ENCODE measurements around the gene CDS2. TPM values are rescaled to one million over a fixed set of nuclear protein-coding genes. Genes with fewer than 3 reads are reported as not detected.

CDS2 gene
- total RNA-seq, 4 donors from 2014 or later = 34.0 to 55.4 (median 40.9) TPM

GRCh38 chr20:5189917-5190316 is 63.1 kb downstream of the CDS2 start:
- no peak for TF ChIP-seq CTCF (IDR thresholded peaks at IDR 0.05)
- TF ChIP-seq POLR2A (IDR thresholded peaks at IDR 0.05) = no peak
- no peak overlapping the region for H3K27ac ChIP-seq

GRCh38 chr20:5190444-5190843 is 63.6 kb downstream of the CDS2 start:
- H3K4me3 ChIP-seq (replicated peaks in 1 of 3) = no peak overlapping the region
- peaks cover 29 to 35% of the 10 kb centered on the region in 2 donors for H3K36me3 ChIP-seq
- H3K27me3 ChIP-seq = no peaks in the 10 kb centered on the region
- H3K9me3 ChIP-seq = no peaks in the 10 kb centered on the region
- TF ChIP-seq POLR2A (IDR thresholded peaks at IDR 0.05) (no peak), CTCF (IDR thresholded peaks at IDR 0.05) (no peak)
- H3K27ac ChIP-seq = no peak overlapping the region
- WGBS, 2 donors = 92 to 97% methylated on average over 3 of the region's 3 CpGs
- DNase-seq = no peak
- no peaks in the 10 kb centered on the region for H3K4me1 ChIP-seq
- intact Hi-C loops (cut with DNase I) = loop anchor here (5.0 kb wide), 1 partner anchor 63 kb away; the partner anchor contains the start of gene CDS2

More at GRCh38 chr20:5189917-5190316, 63.1 kb downstream of the CDS2 start:
- Histone ChIP-seq H3K27me3 (no peaks in the 10 kb centered on the region), H3K4me1 (no peaks in the 10 kb centered on the region), H3K9me3 (no peaks in the 10 kb centered on the region), H3K4me3 (replicated peaks in 1 of 3) (no peak overlapping the region), H3K36me3 (peaks cover 30 to 35% of the 10 kb centered on the region in 2 donors)
- no peak for DNase-seq
- intact Hi-C loops (cut with DNase I) = loop anchor here (5.0 kb wide), 1 partner anchor 63 kb away; the partner anchor contains the start of gene CDS2
- 90 to 95% methylated on average over 6 of the region's 6 CpGs for WGBS, 2 donors

DNA sequence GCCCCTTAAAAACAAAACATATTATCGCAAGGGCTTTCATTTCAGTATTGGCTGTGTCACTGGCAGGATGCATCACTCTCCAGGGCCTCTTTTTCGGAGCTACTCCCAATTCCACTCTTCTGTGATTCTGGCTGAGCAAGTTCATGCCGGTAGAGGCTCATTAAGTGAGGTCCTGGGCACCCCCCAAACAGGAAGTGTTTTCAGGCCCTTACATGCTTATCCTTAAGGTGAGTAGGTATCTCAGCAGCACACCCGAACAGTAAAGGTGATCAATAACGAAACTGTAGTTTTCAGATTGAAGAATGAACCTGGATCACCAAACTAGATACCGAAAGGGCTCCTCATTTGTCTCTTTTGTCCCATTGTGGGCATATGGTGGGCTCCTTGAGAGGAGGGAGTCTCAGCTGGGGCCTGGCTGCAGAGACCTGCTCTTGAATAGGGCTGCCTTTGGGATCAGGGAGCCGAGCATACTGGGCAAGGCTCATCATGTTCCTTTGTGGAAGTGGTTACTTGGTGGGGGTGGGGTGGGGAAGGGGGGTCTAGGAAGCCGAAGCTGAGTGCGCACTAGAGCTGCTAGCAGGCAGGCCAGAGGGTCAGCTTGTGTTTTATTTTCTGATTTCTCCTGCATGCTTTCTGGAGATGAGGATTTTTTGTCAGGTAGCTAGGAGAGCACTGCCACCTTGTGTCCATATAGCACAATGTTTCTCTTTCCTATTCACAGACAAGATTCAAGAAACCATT is 65.2 kb downstream of the CDS2 start:
- intact Hi-C loops (cut with DNase I) = loop anchor here (5.0 kb wide), 1 partner anchor 65 kb away; the partner anchor contains the start of gene CDS2
- Histone ChIP-seq H3K36me3 (peaks cover 16 to 24% of the 10 kb centered on the region in 2 donors), H3K4me3 (replicated peaks in 1 of 3) (no peak overlapping the region), H3K27me3 (no peaks in the 10 kb centered on the region), H3K9me3 (no peaks in the 10 kb centered on the region), H3K4me1 (no peaks in the 10 kb centered on the region), H3K27ac (peak overlapping the region in 1 of 3 donors; percentile 47)
- WGBS, 2 donors = 37 to 49% methylated on average over 9 of the region's 9 CpGs
- DNase-seq = peak; percentile 36 to 40
- TF ChIP-seq POLR2A (IDR thresholded peaks at IDR 0.05) (no peak), CTCF (IDR thresholded peaks at IDR 0.05) (peak in 5 of 6 experiments; percentile 64 to 87 (median 73))

GRCh38 chr20:5192570-5193431 is 66.0 kb downstream of the CDS2 start:
- Histone ChIP-seq H3K36me3 (peaks cover 12 to 23% of the 10 kb centered on the region in 2 donors), H3K27ac (no peak overlapping the region), H3K4me1 (no peaks in the 10 kb centered on the region), H3K4me3 (replicated peaks in 1 of 3) (no peak overlapping the region), H3K9me3 (no peaks in the 10 kb centered on the region), H3K27me3 (no peaks in the 10 kb centered on the region)
- TF ChIP-seq CTCF (IDR thresholded peaks at IDR 0.05) = no peak
- TF ChIP-seq POLR2A (IDR thresholded peaks at IDR 0.05) = no peak
- WGBS, 2 donors = 62 to 67% methylated on average over 9 of the region's 9 CpGs
- DNase-seq = no peak
- intact Hi-C loops (cut with DNase I) = loop anchor here (5.0 kb wide), 1 partner anchor 66 kb away; the partner anchor contains the start of gene CDS2
